Measurements from ENCODE around the gene FAM124A.

DNA sequence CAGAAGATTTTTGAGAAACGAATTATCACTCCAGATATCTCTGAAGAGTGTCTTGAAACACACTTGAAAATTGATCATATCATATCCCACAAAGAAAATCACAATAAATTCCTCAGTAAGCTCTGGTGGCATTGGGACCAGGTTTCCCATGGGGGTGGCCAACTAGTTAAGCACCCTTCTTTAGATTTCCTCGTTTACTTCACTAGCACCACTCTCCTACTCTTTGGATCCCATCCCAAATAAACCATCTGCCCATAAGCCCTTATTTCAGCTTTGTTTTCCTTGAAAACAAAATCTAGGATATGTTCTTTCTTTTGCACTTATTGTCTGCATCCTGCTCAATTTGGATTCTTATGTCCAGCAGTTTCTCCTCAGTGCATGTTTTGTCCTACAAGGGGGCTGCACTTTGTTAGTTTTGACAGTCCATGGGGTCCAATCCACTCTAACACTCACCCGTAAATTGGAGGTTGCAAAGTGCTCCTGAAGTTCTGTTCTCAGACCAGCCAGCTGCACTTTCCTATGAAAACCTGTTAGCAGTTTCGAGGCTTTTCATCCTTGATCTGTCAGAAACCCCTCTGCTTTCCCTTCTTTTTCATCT is 40.3 kb upstream of the FAM124A start:
- TF ChIP-seq GATA3 (IDR thresholded peaks at IDR 0.05; ENCODE audit: low read depth, low read length), result no peak
- no peak for TF ChIP-seq GATA2 (IDR thresholded peaks at IDR 0.05; ENCODE audit: low read depth, low read length)

All from SH-SY5Y (cell line).